ENCODE results near the gene TSPEAR.

DNA sequence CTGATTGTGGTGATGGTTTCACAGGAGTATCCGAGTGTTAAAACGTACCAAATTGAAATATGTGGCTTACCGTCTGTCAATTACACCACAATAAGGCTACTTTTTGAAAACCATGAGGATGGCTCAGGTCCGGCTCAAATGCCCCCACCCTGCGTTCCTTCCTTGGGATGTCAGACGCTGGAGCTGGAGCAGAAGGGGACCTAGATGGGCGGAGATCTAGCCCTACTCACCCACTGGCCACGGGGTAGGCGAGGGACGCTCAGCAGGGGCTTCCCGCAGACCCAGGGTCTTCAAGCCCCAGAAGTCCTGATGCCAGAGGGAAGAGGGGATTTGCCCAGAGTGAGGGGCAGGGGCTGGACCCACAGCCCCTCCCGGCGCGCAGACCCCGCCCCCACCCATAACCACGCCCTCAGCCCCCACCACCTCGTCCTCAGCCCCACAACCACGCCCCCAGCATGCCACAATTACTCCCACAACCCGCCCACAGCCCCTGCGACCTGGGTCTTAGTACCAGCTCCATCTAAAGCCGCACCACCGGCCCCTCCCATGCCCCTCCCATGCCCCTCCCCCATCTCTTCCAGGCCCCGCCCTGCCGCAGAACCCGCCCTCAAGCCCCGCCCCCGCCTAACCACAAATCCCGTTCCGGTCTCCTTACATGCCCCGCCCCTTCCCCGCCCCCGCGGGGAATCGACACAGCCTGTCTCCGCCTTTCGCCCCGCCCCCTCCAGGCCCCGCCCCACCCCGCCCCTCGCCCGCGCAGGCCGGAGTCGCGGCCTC, 256.4 kb downstream of the TSPEAR start, which contains the start of gene LRRC3:
- TF ChIP-seq, protein P1, sequence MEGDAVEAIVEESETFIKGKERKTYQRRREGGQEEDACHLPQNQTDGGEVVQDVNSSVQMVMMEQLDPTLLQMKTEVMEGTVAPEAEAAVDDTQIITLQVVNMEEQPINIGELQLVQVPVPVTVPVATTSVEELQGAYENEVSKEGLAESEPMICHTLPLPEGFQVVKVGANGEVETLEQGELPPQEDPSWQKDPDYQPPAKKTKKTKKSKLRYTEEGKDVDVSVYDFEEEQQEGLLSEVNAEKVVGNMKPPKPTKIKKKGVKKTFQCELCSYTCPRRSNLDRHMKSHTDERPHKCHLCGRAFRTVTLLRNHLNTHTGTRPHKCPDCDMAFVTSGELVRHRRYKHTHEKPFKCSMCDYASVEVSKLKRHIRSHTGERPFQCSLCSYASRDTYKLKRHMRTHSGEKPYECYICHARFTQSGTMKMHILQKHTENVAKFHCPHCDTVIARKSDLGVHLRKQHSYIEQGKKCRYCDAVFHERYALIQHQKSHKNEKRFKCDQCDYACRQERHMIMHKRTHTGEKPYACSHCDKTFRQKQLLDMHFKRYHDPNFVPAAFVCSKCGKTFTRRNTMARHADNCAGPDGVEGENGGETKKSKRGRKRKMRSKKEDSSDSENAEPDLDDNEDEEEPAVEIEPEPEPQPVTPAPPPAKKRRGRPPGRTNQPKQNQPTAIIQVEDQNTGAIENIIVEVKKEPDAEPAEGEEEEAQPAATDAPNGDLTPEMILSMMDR (IDR thresholded peaks at IDR 0.05) = no peak
- no peak for TF ChIP-seq POLR2A (IDR thresholded peaks at IDR 0.05)

All from right lobe of liver (tissue), 4 donors.